CD14-positive monocyte (primary cell): ENCODE measurements around the gene NFATC2. TPM values are rescaled to one million over a fixed set of nuclear protein-coding genes. Genes with fewer than 3 reads are reported as not detected.

ENCODE experiments used
- DNase-seq, 3 donors: peaks; one replicate each; pipeline ENCODE4 v3.0.0-alpha.2; 2011 to 2022
- H2AFZ ChIP-seq: 2 replicates; pipeline ENCODE4 v1.6.0; 2012; ENCODE audit warnings: mild to moderate bottlenecking, low read depth, low read length, inconsistent platforms; ENCODE audit not compliant: insufficient read depth, poor library complexity, severe bottlenecking
- H3K27ac ChIP-seq, 2 donors: 1 replicate in 1 of 2; 2 replicates in 1 of 2; pipeline ENCODE4 v1.5.1; 2012 to 2013; ENCODE audit warnings: low read length in 2 of 2, control low read depth in 1 of 2, inconsistent platforms in 1 of 2, low read depth in 1 of 2, mild to moderate bottlenecking in 1 of 2
- H3K27me3 ChIP-seq, 2 donors: one replicate each; pipeline versions ENCODE4 v1.6.0 to v1.6.1; 2011 to 2013; ENCODE audit warnings: low read length in 2 of 2; ENCODE audit not compliant: control insufficient read depth in 2 of 2, insufficient read depth in 2 of 2
- H3K36me3 ChIP-seq, 2 donors: replicated peaks in 1 of 2; 1 replicate in 1 of 2; 2 replicates in 1 of 2; pipeline versions ENCODE4 v1.5.1 to v1.6.1; 2012 to 2013; ENCODE audit warnings: low read length in 2 of 2, control low read depth in 1 of 2, inconsistent platforms in 1 of 2, mild to moderate bottlenecking in 1 of 2; ENCODE audit not compliant: insufficient read depth in 2 of 2, control insufficient read depth in 1 of 2
- H3K4me1 ChIP-seq, 2 donors: 1 replicate in 1 of 2; 2 replicates in 1 of 2; pipeline versions ENCODE4 v1.5.1 to v1.6.1; 2012 to 2013; ENCODE audit warnings: low read length in 2 of 2, control low read depth in 1 of 2, inconsistent platforms in 1 of 2, mild to moderate bottlenecking in 1 of 2, moderate library complexity in 1 of 2; ENCODE audit not compliant: insufficient read depth in 2 of 2, control insufficient read depth in 1 of 2
- H3K4me2 ChIP-seq: replicated peaks from 2 replicates; pipeline ENCODE3; 2012; ENCODE audit warnings: low read length, moderate library complexity, mild to moderate bottlenecking; ENCODE audit not compliant: poor library complexity, severe bottlenecking; ENCODE audit errors: extremely low read depth
- H3K4me3 ChIP-seq, 3 experiments: fragments of 200-600 bp in 1 of 3; sonication (generic) in 1 of 3; replicated peaks in 1 of 3; 1 replicate in 2 of 3; 2 replicates in 1 of 3; pipeline ENCODE4 v1.5.1; 2011 to 2013; ENCODE audit warnings: low read length in 3 of 3, mild to moderate bottlenecking in 3 of 3, control low read depth in 2 of 3, low read depth in 2 of 3, inconsistent platforms in 1 of 3, moderate library complexity in 1 of 3
- H3K79me2 ChIP-seq: 2 replicates; pipeline ENCODE4 v1.6.0; 2012; ENCODE audit warnings: mild to moderate bottlenecking, control low read depth, inconsistent platforms, low read length, moderate library complexity; ENCODE audit not compliant: insufficient read depth
- H3K9ac ChIP-seq: 2 replicates; pipeline ENCODE4 v1.6.0; 2017; ENCODE audit warnings: low read length, mild to moderate bottlenecking; ENCODE audit not compliant: insufficient read depth, poor library complexity, severe bottlenecking
- H3K9me3 ChIP-seq, 2 donors: replicated peaks in 1 of 2; 1 replicate in 1 of 2; 2 replicates in 1 of 2; pipeline versions ENCODE4 v1.5.1 to v1.6.1; 2012 to 2013; ENCODE audit warnings: low read length in 2 of 2, control low read depth in 1 of 2; ENCODE audit not compliant: control insufficient read depth in 1 of 2, insufficient read depth in 1 of 2
- H4K20me1 ChIP-seq: 2 replicates; pipeline ENCODE4 v1.6.0; 2012; ENCODE audit warnings: mild to moderate bottlenecking, low read length, control low read depth, moderate library complexity; ENCODE audit not compliant: insufficient read depth
- H3K27ac Mint-ChIP-seq, 7 donors: one replicate each; pipeline ENCODE4 v1.8.0; 2020; ENCODE audit warnings: mild to moderate bottlenecking in 7 of 7, mixed read lengths in 7 of 7, moderate library complexity in 6 of 7, inconsistent platforms in 2 of 7
- H3K27me3 Mint-ChIP-seq, 3 donors: one replicate each; pipeline ENCODE4 v1.8.0; 2021 to 2022; ENCODE audit warnings: low read depth in 3 of 3, mild to moderate bottlenecking in 3 of 3, mixed read lengths in 3 of 3, moderate library complexity in 3 of 3, inconsistent platforms in 1 of 3
- H3K36me3 Mint-ChIP-seq, 2 donors: one replicate each; pipeline ENCODE4 v1.8.0; 2020; ENCODE audit warnings: mixed read lengths in 2 of 2, inconsistent platforms in 1 of 2, mild to moderate bottlenecking in 1 of 2
- H3K4me1 Mint-ChIP-seq: one replicate; pipeline ENCODE4 v1.8.0; 2020; ENCODE audit warnings: mild to moderate bottlenecking, mixed read lengths
- H3K4me3 Mint-ChIP-seq, 2 donors: one replicate each; pipeline ENCODE4 v1.8.0; 2020; ENCODE audit warnings: mild to moderate bottlenecking in 2 of 2, mixed read lengths in 2 of 2, moderate library complexity in 1 of 2
- H3K9me3 Mint-ChIP-seq, 7 donors: one replicate each; pipeline ENCODE4 v1.8.0; 2020 to 2022; ENCODE audit warnings: mixed read lengths in 7 of 7, mild to moderate bottlenecking in 6 of 7, moderate library complexity in 6 of 7, inconsistent platforms in 2 of 7
- CTCF ChIP-seq: fragments of 200-600 bp; IDR thresholded peaks from one replicate; pipeline ENCODE4 v1.8.0; 2022; ENCODE audit warnings: antibody characterized with exemption, mild to moderate bottlenecking
- WGBS: methylation state at CpG from one replicate; pipeline ENCODE4 v1.1.5; 2013; ENCODE audit warnings: missing lambda C conversion rate; ENCODE audit not compliant: insufficient coverage; 5-methylcytosine and 5-hydroxymethylcytosine counted together
- intact Hi-C, 2 donors: fragments of 100-400 bp; cut with micrococcal nuclease; formaldehyde crosslinking; loops; one replicate each; pipeline versions ENCODE4 v1.15.0 to v1.15.1; 2023
- polyA plus RNA-seq, 3 donors: library from polyadenylated mRNA; depleted of rRNA in 1 of 3; unstranded in 2 of 3; stranded (reverse) in 1 of 3; fragments of 300-500 nt in 2 of 3; fragments of >200 nt in 1 of 3; fragmentation: Illumina TruSeq in 2 of 3; gene quantifications; 1 replicate in 2 of 3; 2 replicates in 1 of 3; pipeline ENCODE4 v1.2.3, GENCODE V29; 2012 to 2021

Gene NFATC2
- polyA plus RNA-seq, 3 donors: 0.03 to 0.18 (median 0.11) TPM

- H3K4me1 ChIP-seq: no peaks in the 10 kb centered on the region
- H4K20me1 ChIP-seq: no peaks in the 10 kb centered on the region
- H3K4me3 ChIP-seq: no peak overlapping the region
- H3K27me3 ChIP-seq: no peaks in the 10 kb centered on the region
- Mint-ChIP-seq H3K4me1 (no peaks in the 10 kb centered on the region), H3K9me3 (no peaks in the 10 kb centered on the region), H3K27me3 (peaks cover 0 to 4% (median 0%) of the 10 kb centered on the region in 3 donors), H3K27ac (peak overlapping the region in 1 of 7 donors; percentile 37), H3K4me3 (no peak overlapping the region), H3K36me3 (no peaks in the 10 kb centered on the region)
- no peak for TF ChIP-seq CTCF
- H3K4me2 ChIP-seq: no peak overlapping the region
- H2AFZ ChIP-seq: no peak overlapping the region
- 90% methylated on average over 9 of the region's 14 CpGs for WGBS
- H3K9me3 ChIP-seq: no peaks in the 10 kb centered on the region
- no peaks in the 10 kb centered on the region for H3K79me2 ChIP-seq
- no peak overlapping the region for H3K27ac ChIP-seq
- H3K36me3 ChIP-seq: no peaks in the 10 kb centered on the region
- no peak for DNase-seq
- intact Hi-C loops: no loop called here
- no peak overlapping the region for H3K9ac ChIP-seq
Observed at GRCh38 chr20:51447097-51447764, 95.3 kb downstream of the NFATC2 start.

- H3K9me3 ChIP-seq: no peaks in the 10 kb centered on the region
- Mint-ChIP-seq H3K4me1 (no peaks in the 10 kb centered on the region), H3K27me3 (peaks cover 0 to 4% (median 0%) of the 10 kb centered on the region in 3 donors), H3K36me3 (no peaks in the 10 kb centered on the region), H3K4me3 (no peak overlapping the region), H3K9me3 (no peaks in the 10 kb centered on the region), H3K27ac (no peak overlapping the region)
- no peak for TF ChIP-seq CTCF
- H3K4me1 ChIP-seq: no peaks in the 10 kb centered on the region
- no peak overlapping the region for H3K4me2 ChIP-seq
- H3K79me2 ChIP-seq: no peaks in the 10 kb centered on the region
- H3K4me3 ChIP-seq: no peak overlapping the region
- intact Hi-C loops: no loop called here
- no peaks in the 10 kb centered on the region for H4K20me1 ChIP-seq
- H3K27ac ChIP-seq: no peak overlapping the region
- H3K36me3 ChIP-seq: no peaks in the 10 kb centered on the region
- peak in 1 of 3 donors; percentile 21 for DNase-seq
- H3K27me3 ChIP-seq: no peaks in the 10 kb centered on the region
- no peak overlapping the region for H3K9ac ChIP-seq
- WGBS: 100% methylated on average over 4 of the region's 10 CpGs
- H2AFZ ChIP-seq: no peak overlapping the region
Observed at GRCh38 chr20:51446656-51447055, 95.9 kb downstream of the NFATC2 start.
